ENCODE measurements around the gene FAM162B.

FAM162B gene

DNA sequence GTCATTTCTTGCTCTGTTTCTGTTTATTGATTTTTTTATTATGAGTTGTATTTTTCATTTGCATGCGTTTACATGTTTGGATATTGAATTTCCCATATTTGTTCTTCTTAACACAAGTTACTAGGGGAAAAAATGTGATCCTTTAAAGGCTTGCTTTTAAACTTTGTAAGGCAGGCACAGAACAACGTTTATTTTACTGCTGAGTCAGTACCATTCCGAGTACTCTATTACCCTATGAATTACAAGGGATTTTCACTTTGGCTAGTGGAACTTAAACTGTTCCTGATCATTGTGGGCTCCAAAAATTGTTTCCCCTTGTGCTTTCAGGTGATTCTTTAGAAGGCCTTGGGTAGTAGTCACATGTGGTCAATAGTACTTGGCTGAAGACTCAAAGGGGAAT, 28.5 kb downstream of the FAM162B start:
- no peak overlapping the region for H3K4me3 ChIP-seq (ENCODE audit: low read depth in 1 of 2, low read length in 2 of 2)
- peaks cover 2% of the 10 kb centered on the region for H3K9me3 ChIP-seq (ENCODE audit: insufficient read depth, low read length, severe bottlenecking)
- no peak overlapping the region for H3K4me2 ChIP-seq (ENCODE audit: insufficient read depth, low read length)
- H3K27ac ChIP-seq (ENCODE audit: low read length), result no peak overlapping the region
- ATAC-seq (ENCODE audit: insufficient read depth, low read depth), result no peak
- H3K27me3 ChIP-seq (ENCODE audit: insufficient read depth, low read length, poor library complexity), result no peaks in the 10 kb centered on the region
- no peak for TF ChIP-seq EZH2 (IDR thresholded peaks at IDR 0.05; ENCODE audit: borderline replicate concordance, low read depth, low read length, severe bottlenecking)
- TF ChIP-seq, protein P1, sequence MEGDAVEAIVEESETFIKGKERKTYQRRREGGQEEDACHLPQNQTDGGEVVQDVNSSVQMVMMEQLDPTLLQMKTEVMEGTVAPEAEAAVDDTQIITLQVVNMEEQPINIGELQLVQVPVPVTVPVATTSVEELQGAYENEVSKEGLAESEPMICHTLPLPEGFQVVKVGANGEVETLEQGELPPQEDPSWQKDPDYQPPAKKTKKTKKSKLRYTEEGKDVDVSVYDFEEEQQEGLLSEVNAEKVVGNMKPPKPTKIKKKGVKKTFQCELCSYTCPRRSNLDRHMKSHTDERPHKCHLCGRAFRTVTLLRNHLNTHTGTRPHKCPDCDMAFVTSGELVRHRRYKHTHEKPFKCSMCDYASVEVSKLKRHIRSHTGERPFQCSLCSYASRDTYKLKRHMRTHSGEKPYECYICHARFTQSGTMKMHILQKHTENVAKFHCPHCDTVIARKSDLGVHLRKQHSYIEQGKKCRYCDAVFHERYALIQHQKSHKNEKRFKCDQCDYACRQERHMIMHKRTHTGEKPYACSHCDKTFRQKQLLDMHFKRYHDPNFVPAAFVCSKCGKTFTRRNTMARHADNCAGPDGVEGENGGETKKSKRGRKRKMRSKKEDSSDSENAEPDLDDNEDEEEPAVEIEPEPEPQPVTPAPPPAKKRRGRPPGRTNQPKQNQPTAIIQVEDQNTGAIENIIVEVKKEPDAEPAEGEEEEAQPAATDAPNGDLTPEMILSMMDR (IDR thresholded peaks at IDR 0.05; ENCODE audit: borderline replicate concordance, extremely low read depth, low read length, poor library complexity, severe bottlenecking), result no peak
- no peak overlapping the region for H3K9ac ChIP-seq (ENCODE audit: low read depth, low read length)
- H2AFZ ChIP-seq (ENCODE audit: low read depth, low read length), result no peak overlapping the region
- no peaks in the 10 kb centered on the region for H3K79me2 ChIP-seq (ENCODE audit: insufficient read depth, low read length)
- H3K4me1 ChIP-seq (ENCODE audit: insufficient read depth, low read length), result no peaks in the 10 kb centered on the region
- H3K36me3 ChIP-seq (ENCODE audit: insufficient read depth, low read length), result peaks cover 6% of the 10 kb centered on the region
- H4K20me1 ChIP-seq (ENCODE audit: insufficient read depth, low read length), result no peaks in the 10 kb centered on the region
- DNase-seq, result no peak

DNA sequence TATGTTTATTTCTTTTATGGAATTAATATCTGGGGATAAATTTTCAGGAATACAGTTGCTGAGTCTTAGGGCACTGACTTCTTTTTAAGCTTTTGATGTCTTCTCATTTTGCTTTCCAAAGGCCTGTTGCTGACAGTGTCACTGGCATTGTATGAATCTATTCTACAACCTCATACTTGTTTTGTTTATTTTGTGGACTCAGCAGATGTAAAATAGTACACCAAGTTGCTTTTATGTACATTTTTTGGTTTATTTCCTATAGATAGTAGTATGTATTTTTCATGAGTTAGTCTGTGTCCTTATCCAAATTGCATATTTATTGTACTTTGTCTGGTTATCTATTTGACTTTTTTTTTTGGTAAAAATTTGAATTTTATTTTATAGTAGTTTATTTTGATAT, 35.0 kb downstream of the FAM162B start:
- H3K36me3 ChIP-seq (ENCODE audit: insufficient read depth, low read length), result peaks cover 60% of the 10 kb centered on the region
- H3K27ac ChIP-seq (ENCODE audit: low read length), result no peak overlapping the region
- H3K9ac ChIP-seq (ENCODE audit: low read depth, low read length), result no peak overlapping the region
- H3K27me3 ChIP-seq (ENCODE audit: insufficient read depth, low read length, poor library complexity), result no peaks in the 10 kb centered on the region
- ATAC-seq (ENCODE audit: insufficient read depth, low read depth), result no peak
- no peaks in the 10 kb centered on the region for H4K20me1 ChIP-seq (ENCODE audit: insufficient read depth, low read length)
- no peak overlapping the region for H2AFZ ChIP-seq (ENCODE audit: low read depth, low read length)
- TF ChIP-seq, protein P1 (IDR thresholded peaks at IDR 0.05; ENCODE audit: borderline replicate concordance, extremely low read depth, low read length, poor library complexity, severe bottlenecking), result no peak
- TF ChIP-seq EZH2 (IDR thresholded peaks at IDR 0.05; ENCODE audit: borderline replicate concordance, low read depth, low read length, severe bottlenecking), result no peak
- no peak overlapping the region for H3K4me3 ChIP-seq (ENCODE audit: low read depth in 1 of 2, low read length in 2 of 2)
- no peak for DNase-seq
- no peak overlapping the region for H3K4me2 ChIP-seq (ENCODE audit: insufficient read depth, low read length)
- no peaks in the 10 kb centered on the region for H3K79me2 ChIP-seq (ENCODE audit: insufficient read depth, low read length)
- H3K4me1 ChIP-seq (ENCODE audit: insufficient read depth, low read length), result no peaks in the 10 kb centered on the region
- H3K9me3 ChIP-seq (ENCODE audit: insufficient read depth, low read length, severe bottlenecking), result no peaks in the 10 kb centered on the region

DNA sequence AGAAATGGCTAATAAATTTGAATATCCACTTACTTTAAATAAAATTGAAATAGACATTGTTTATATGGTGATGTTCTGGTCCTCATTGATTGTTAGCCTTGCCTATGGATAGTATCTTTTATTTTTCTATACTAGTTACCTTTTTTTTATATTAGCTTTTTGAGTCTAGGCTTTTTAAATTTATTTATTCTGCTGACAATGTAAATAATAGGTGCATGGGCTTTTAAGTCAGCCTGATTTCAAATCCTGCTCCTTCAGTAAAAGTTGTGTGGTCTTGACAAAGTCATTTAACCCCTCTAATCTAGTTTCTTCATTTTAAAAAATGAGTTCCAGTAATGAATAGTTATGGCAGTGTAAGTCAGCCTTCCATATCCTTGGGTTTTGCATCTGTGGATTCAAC, 38.6 kb downstream of the FAM162B start:
- ATAC-seq (ENCODE audit: insufficient read depth, low read depth) (no peak), DNase-seq (no peak)
- Histone ChIP-seq H3K4me2 (ENCODE audit: insufficient read depth, low read length) (no peak overlapping the region), H3K9me3 (ENCODE audit: insufficient read depth, low read length, severe bottlenecking) (no peaks in the 10 kb centered on the region), H3K4me1 (ENCODE audit: insufficient read depth, low read length) (no peaks in the 10 kb centered on the region), H3K27ac (ENCODE audit: low read length) (no peak overlapping the region), H2AFZ (ENCODE audit: low read depth, low read length) (no peak overlapping the region), H3K4me3 (ENCODE audit: low read depth in 1 of 2, low read length in 2 of 2) (no peak overlapping the region), H3K79me2 (ENCODE audit: insufficient read depth, low read length) (no peaks in the 10 kb centered on the region), H3K9ac (ENCODE audit: low read depth, low read length) (no peak overlapping the region), H3K27me3 (ENCODE audit: insufficient read depth, low read length, poor library complexity) (no peaks in the 10 kb centered on the region), H4K20me1 (ENCODE audit: insufficient read depth, low read length) (no peaks in the 10 kb centered on the region), H3K36me3 (ENCODE audit: insufficient read depth, low read length) (peaks cover 84% of the 10 kb centered on the region)
- TF ChIP-seq, protein P1 (IDR thresholded peaks at IDR 0.05; ENCODE audit: borderline replicate concordance, extremely low read depth, low read length, poor library complexity, severe bottlenecking), result no peak
- no peak for TF ChIP-seq EZH2 (IDR thresholded peaks at IDR 0.05; ENCODE audit: borderline replicate concordance, low read depth, low read length, severe bottlenecking)

DNA sequence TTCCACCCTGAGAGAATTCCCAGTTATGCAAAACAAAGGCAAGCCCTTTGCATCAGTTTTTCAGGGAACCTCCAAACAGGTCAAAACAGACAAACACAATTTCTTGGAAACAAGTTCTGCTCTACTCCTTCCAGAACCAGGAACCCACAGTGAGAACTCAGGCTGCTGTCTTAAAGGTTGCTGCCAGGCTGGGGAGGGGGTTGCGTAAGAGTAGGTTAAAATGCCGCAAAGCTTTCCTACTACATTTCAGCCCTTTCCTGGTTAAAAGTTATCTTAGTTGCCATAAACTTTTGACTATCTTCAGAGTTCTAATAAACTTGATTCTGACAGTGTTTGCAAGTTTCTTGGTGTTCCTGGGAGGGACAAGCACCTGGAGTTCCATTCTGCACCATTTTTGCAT, 50.8 kb downstream of the FAM162B start:
- no peak for ATAC-seq (ENCODE audit: insufficient read depth, low read depth)
- H3K9me3 ChIP-seq (ENCODE audit: insufficient read depth, low read length, severe bottlenecking), result no peaks in the 10 kb centered on the region
- no peak overlapping the region for H3K4me3 ChIP-seq (ENCODE audit: low read depth in 1 of 2, low read length in 2 of 2)
- DNase-seq, result no peak
- H3K79me2 ChIP-seq (ENCODE audit: insufficient read depth, low read length), result peaks cover 2% of the 10 kb centered on the region; the same call in 1 of the 2 replicates
- H3K9ac ChIP-seq (ENCODE audit: low read depth, low read length), result no peak overlapping the region
- no peaks in the 10 kb centered on the region for H3K27me3 ChIP-seq (ENCODE audit: insufficient read depth, low read length, poor library complexity)
- peaks cover 71% of the 10 kb centered on the region for H3K36me3 ChIP-seq (ENCODE audit: insufficient read depth, low read length)
- no peak overlapping the region for H3K27ac ChIP-seq (ENCODE audit: low read length)
- no peak overlapping the region for H2AFZ ChIP-seq (ENCODE audit: low read depth, low read length)
- H4K20me1 ChIP-seq (ENCODE audit: insufficient read depth, low read length), result no peaks in the 10 kb centered on the region
- H3K4me2 ChIP-seq (ENCODE audit: insufficient read depth, low read length), result no peak overlapping the region
- no peaks in the 10 kb centered on the region for H3K4me1 ChIP-seq (ENCODE audit: insufficient read depth, low read length)
- no peak for TF ChIP-seq EZH2 (IDR thresholded peaks at IDR 0.05; ENCODE audit: borderline replicate concordance, low read depth, low read length, severe bottlenecking)
